GM19463 (cell line): ENCODE results near the gene IL1RN.
A peak's percentile ranks its signal among the peaks of the same experiment; 100 is the strongest.

Experiments
- ATAC-seq: cut with Tn5 transposase; IDR thresholded peaks from one replicate; pipeline ENCODE4 v1.9.1; 2021; ENCODE audit warnings: mild to moderate bottlenecking, moderate library complexity; ENCODE audit not compliant: unreplicated experiment

The IL1RN gene

DNA sequence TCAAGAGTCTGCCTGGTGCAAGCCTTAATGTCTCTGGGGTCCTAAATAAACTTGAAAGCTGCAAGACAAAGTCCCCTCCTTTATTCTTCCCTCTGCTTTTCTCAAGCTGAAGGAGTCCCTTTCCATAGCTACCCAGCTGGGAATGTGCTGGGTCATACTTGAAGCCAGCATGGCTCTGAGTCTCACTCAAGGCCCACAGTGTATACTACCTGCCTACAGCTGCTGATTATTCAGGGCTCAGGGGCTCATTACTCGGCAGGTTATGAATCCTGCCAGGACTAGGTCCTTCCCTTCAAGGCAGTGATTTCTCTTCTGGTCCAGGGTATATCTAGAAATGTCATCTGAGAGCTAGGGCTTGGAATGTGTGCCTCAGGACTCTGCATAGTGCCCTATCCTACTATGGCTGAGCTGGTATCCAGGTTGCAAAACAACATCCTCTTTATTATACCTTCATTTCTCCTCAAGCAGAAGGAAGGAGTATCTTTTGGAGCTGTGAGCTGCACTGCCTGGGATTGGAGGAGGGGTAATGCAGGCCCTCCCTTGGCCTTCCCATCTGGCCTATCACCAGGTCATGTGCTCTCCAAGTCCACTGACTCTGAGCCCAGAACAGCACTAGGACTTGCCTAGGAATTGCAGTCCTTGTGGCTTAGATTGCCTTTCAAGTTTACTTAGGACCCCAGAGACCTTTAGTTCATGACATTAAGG is 22.3 kb downstream of the IL1RN start:
- ATAC-seq, result no peak

DNA sequence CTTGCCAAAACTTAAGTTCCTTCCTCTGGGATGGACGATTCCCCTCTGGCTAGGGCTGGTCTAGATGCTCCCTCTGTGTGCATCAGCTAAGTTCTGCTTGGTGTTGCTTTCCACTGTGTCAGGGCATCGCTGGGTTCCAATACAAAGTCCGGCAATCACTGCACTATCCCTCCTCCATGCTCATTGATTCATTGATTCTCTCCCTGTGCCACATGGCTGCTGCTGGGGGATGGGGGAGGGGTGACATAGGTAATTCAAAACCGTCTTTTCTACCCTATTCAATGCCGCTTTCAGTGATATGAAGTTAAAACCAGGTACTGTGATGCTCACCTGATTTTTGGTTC is 22.8 kb downstream of the IL1RN start:
- no peak for ATAC-seq

DNA sequence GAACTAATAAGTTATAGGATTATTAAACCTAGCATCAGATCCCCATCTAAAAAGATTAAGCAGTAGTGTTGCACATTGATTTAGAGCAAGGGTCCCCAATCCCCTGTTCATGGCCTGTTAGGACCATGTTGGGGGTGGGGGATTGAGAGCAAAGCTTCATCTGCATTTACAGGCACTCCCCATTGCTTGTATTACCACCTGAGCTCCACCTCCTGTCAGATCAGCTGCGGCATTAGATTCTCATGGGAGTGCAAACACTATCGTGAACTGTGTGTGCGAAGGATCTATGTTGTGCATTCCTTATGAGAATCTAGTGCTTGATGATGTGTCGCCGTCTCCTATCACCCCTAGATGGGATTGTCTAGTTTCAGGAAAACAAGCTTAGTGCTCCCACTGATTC is 27.9 kb downstream of the IL1RN start:
- ATAC-seq, result no peak

GRCh38 chr2:113156278-113157117 is 29.1 kb downstream of the IL1RN start:
- no peak for ATAC-seq

- ATAC-seq, result peak; percentile 74
These were observed 29.9 kb downstream of the IL1RN start for GRCh38 chr2:113157118-113157896.

- ATAC-seq, result no peak
These were observed 30.7 kb downstream of the IL1RN start for GRCh38 chr2:113157897-113158753.

DNA sequence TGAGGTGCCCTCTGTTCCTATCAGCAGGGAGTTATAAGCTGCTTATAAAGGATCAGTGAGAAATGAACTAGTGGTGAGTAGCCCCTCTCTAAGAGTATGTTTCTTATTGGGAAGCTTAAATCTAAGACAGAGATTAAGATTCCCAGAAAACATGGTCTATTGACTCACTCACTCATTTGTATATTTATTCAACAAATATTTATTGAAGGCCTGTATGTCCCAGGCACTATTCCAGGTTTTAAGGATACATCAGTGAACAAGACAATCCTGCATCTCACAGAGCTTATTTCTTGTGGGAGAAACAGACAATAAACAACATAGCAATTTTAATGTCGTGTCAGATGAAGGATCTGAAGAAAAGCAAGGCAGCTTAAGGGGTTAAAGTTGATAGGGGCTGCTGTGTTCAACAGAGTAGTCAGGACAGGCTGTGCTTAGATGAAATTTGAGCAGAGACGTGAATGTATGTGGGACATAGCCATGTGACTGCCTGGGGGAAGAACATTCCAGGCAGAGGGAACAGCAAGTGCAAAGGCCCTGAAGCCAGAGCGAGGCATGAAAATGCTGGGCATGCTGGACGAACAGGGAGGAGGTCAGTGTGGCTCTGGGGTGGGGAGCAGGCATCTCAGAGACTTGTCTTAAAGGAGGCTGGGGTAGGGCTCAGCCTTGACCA is 31.6 kb downstream of the IL1RN start:
- ATAC-seq, result no peak

- no peak for ATAC-seq
These were observed 32.9 kb downstream of the IL1RN start for GRCh38 chr2:113160248-113160647.

DNA sequence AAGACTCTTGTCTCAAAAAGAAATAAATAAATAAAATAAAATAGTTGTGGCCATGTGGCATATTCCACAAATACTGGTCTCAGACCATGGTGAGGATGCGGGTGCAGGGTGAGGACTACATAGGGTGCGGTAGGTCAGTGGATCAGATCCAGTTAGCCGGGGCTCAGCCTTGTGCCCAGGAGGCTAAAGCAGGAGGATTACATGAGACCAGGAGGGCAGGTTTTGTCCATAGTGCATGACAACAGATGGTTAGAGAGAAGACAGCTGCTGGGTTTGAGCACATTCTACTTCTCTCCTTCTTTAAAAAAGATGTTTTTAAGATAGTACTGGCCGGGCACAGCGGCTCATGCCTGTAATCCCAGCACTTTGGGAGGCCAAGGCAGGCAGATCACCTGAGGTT is 33.6 kb downstream of the IL1RN start:
- no peak for ATAC-seq

GRCh38 chr2:113162173-113162572 is 34.8 kb downstream of the IL1RN start:
- no peak for ATAC-seq

DNA sequence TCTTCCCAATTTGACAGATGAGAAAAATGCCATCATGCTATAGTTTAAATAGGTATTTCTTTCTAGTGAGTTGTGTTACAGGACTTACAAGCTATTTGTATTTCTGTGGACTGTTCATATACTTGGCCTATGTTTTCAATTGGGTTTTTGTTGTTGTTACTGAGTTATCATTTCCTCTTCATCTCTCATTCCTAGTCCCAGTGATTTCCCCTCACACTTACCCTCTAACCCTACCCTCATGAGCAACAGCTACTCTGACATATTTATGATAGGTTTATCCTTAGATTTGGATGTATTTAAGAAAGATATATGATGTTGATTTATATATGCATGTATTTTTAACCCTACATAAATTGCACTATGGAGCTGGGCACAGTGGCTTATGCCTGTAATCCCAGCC is 35.5 kb downstream of the IL1RN start:
- no peak for ATAC-seq

- no peak for ATAC-seq
These were observed 37.0 kb downstream of the IL1RN start for GRCh38 chr2:113164215-113164929.

DNA sequence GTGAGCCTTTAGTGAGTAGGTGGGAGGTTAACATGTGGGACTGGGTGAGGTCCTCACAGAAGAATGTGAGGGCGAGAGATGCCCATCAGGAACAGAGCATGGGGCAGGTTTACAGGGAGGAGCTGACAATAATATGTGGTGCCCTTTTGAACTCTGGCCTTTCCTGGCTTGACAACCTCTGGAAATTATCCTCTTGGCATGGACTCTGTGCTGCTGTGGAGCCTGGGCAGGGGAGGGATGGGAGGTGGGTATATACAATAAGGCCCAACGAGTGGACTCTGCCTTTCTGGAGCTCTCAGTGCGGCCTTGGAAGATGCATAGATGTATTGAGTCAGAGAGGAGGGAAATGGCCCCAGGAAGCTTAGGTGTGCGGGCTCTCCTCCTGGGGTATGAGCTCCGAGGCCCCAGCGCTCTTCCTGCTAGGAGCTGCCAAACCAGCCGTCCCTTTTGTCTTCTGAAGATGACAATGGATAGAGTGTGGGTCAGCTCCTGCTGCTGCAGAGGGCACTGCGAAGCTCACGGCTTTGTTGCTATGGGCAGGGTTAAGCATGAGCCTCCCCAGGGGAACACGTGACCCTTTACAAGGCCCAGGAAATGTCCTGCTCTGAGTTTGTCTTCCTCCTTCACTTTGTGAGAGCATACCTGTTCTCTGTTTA is 37.7 kb downstream of the IL1RN start:
- no peak for ATAC-seq

GRCh38 chr2:113166187-113166645 is 38.8 kb downstream of the IL1RN start:
- ATAC-seq, result no peak

GRCh38 chr2:113167115-113167932 is 39.9 kb downstream of the IL1RN start:
- no peak for ATAC-seq

GRCh38 chr2:113167962-113168340 is 40.6 kb downstream of the IL1RN start:
- no peak for ATAC-seq

DNA sequence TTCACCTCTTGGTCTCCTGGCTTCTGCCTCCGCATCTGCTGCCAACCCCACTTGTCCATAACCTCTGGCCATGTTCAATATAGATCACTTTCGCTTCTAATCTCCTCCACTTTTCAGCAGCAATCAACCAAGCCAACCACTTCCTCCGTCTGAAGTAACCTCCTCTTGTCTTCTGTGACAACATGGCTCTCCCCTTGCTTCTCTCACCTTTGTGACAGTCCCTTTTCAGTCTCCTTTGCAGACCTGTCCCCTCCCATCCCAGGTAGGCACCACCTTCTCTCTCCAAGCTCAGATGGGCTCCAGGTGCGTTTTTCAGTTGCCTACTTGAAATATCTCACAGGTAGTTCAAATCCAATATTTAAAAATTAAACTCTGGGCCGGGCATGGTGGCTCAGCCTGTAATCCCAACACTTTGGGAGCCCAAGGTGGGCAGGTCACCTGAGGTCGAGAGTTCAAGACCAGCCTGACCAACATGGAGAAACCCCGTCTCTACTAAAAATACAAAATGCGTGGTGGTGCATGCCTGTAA is 41.7 kb downstream of the IL1RN start:
- no peak for ATAC-seq

DNA sequence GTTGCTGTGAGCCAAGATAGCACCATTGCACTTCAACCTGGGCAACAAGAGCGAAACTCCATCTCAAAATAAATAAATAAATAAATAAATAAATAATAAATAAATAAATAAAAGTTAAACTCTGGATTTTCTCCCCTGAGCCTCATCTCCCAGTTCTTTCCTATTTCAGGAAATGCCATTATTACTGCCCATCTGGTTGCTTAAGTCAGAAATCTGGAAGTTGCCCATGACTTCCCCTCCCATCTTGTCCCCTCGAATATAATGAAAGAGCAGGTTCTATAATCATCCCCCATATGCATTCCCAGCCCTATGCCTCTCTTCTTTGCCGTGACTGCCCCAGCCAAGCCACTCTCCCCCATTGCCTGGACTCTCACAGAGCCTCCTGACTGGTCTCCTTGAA is 42.2 kb downstream of the IL1RN start:
- ATAC-seq, result no peak
